SK-N-SH treated with all-trans-retinoic acid at 6 μM for 48 hours (cell line): ENCODE data around the gene LIN52.

Source experiments
- ARNTL ChIP-seq: fragments of 450-650 bp; formaldehyde crosslinking; IDR thresholded peaks from 2 replicates; pipeline ENCODE4 v1.5.0; 2020; ENCODE audit warnings: low read depth, mild to moderate bottlenecking, moderate library complexity, borderline replicate concordance
- CSDC2 ChIP-seq: fragments of 250-450 bp; sonication (Bioruptor Pico); IDR thresholded peaks from 2 replicates; pipeline ENCODE4 v1.5.0; 2020; ENCODE audit warnings: mild to moderate bottlenecking, moderate library complexity
- GLIS3 ChIP-seq: fragments of 250-450 bp; sonication (Bioruptor Pico); IDR thresholded peaks from 2 replicates; pipeline ENCODE4 v1.5.0; 2020; ENCODE audit warnings: mild to moderate bottlenecking, moderate library complexity
- OSR1 ChIP-seq: fragments of 250-450 bp; sonication (Bioruptor Pico); IDR thresholded peaks from 2 replicates; pipeline ENCODE4 v1.8.0; 2022; ENCODE audit warnings: moderate library complexity, mild to moderate bottlenecking, inconsistent platforms
- PPARA ChIP-seq: fragments of 250-450 bp; sonication (Bioruptor Pico); IDR thresholded peaks from 2 replicates; pipeline ENCODE4 v1.5.0; 2020; ENCODE audit warnings: mild to moderate bottlenecking, borderline replicate concordance
- RARB ChIP-seq: fragments of 250-450 bp; sonication (Bioruptor Pico); IDR thresholded peaks from 2 replicates; pipeline ENCODE4 v1.8.0; 2021; ENCODE audit warnings: mild to moderate bottlenecking, moderate library complexity
- TOX ChIP-seq: fragments of 250-450 bp; sonication (Bioruptor Pico); IDR thresholded peaks from 2 replicates; pipeline ENCODE4 v1.8.0; 2021; ENCODE audit warnings: mild to moderate bottlenecking, moderate library complexity, borderline replicate concordance
- ZFP3 ChIP-seq: fragments of 250-450 bp; sonication (Bioruptor Pico); IDR thresholded peaks from 2 replicates; pipeline ENCODE4 v1.5.0; 2020; ENCODE audit warnings: mild to moderate bottlenecking, moderate library complexity
- ZFP30 ChIP-seq: fragments of 450-650 bp; formaldehyde crosslinking; IDR thresholded peaks from 2 replicates; pipeline ENCODE4 v1.5.0; 2022; ENCODE audit warnings: mild to moderate bottlenecking, moderate library complexity
- ZNF565 ChIP-seq: fragments of 450-650 bp; formaldehyde crosslinking; conservative IDR thresholded peaks from 2 replicates; pipeline ENCODE4 v1.5.0; 2020; ENCODE audit warnings: low read depth, mild to moderate bottlenecking, moderate library complexity
- ZNF8 ChIP-seq: fragments of 450-650 bp; formaldehyde crosslinking; IDR thresholded peaks from 2 replicates; pipeline ENCODE4 v1.5.0; 2020; ENCODE audit warnings: mild to moderate bottlenecking, moderate library complexity
- TF ChIP-seq, protein P1 (sequence below): fragments of 250-450 bp; sonication (Bioruptor Pico); IDR thresholded peaks from 2 replicates; pipeline ENCODE4 v1.5.1; 2020; ENCODE audit warnings: low read depth, mild to moderate bottlenecking, moderate library complexity
- TF ChIP-seq, protein P2 (sequence below): fragments of 250-450 bp; sonication (Bioruptor Pico); IDR thresholded peaks from 2 replicates; pipeline ENCODE4 v1.8.0; 2020; ENCODE audit warnings: mild to moderate bottlenecking, moderate library complexity, borderline replicate concordance

DNA sequence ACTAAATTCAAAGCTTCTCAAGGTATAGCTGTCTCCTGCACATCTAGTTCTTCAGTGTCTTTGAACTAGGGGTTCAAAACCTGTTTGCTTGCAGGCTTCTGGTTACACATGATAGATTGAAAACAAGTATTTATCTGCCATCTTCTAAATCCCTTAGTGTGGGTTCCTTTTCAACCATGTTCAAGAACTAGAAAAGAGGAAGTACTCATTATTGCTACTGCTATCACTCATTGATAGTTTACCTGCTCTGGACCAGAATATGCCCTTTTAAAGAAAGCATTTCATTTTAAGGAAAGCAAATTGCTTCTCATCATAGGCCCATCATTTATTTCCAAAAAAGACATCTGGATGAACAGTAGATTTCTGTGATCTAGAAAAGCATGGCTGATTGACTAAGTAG, 117.4 kb downstream of the LIN52 start:
- TF ChIP-seq RARB (CRISPR knock-in tag) (no peak), TOX (no peak), ZNF565 (CRISPR knock-in tag) (no peak), PPARA (CRISPR knock-in tag) (no peak), GLIS3 (CRISPR knock-in tag) (no peak), ZFP30 (CRISPR knock-in tag) (no peak), ZNF8 (no peak), ZFP3 (CRISPR knock-in tag) (no peak), OSR1 (CRISPR knock-in tag) (no peak), ARNTL (no peak), CSDC2 (CRISPR knock-in tag) (no peak)
- TF ChIP-seq, protein P1, sequence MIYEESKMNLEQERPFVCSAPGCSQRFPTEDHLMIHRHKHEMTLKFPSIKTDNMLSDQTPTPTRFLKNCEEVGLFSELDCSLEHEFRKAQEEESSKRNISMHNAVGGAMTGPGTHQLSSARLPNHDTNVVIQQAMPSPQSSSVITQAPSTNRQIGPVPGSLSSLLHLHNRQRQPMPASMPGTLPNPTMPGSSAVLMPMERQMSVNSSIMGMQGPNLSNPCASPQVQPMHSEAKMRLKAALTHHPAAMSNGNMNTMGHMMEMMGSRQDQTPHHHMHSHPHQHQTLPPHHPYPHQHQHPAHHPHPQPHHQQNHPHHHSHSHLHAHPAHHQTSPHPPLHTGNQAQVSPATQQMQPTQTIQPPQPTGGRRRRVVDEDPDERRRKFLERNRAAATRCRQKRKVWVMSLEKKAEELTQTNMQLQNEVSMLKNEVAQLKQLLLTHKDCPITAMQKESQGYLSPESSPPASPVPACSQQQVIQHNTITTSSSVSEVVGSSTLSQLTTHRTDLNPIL: no peak
- TF ChIP-seq, protein P2, sequence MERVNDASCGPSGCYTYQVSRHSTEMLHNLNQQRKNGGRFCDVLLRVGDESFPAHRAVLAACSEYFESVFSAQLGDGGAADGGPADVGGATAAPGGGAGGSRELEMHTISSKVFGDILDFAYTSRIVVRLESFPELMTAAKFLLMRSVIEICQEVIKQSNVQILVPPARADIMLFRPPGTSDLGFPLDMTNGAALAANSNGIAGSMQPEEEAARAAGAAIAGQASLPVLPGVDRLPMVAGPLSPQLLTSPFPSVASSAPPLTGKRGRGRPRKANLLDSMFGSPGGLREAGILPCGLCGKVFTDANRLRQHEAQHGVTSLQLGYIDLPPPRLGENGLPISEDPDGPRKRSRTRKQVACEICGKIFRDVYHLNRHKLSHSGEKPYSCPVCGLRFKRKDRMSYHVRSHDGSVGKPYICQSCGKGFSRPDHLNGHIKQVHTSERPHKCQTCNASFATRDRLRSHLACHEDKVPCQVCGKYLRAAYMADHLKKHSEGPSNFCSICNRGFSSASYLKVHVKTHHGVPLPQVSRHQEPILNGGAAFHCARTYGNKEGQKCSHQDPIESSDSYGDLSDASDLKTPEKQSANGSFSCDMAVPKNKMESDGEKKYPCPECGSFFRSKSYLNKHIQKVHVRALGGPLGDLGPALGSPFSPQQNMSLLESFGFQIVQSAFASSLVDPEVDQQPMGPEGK (CRISPR knock-in tag): no peak
